Lower lobe of right lung (tissue), 2 donors: Measurements from ENCODE around the gene POLR2H. TPM values are rescaled to one million over a fixed set of nuclear protein-coding genes. Genes with fewer than 3 reads are reported as not detected.

Source experiments
- ATAC-seq, 2 donors: fragments of 200-7000 bp; cut with Tn5 transposase; one replicate each; pipeline ENCODE4 v1.9.1; 2020 to 2022; ENCODE audit warnings: mild to moderate bottlenecking in 2 of 2, moderate library complexity in 2 of 2
- DNase-seq: peaks from one replicate; pipeline ENCODE4 v3.0.0-alpha.2; 2020
- H3K27ac ChIP-seq: fragments of 200-600 bp; one replicate; pipeline ENCODE4 v1.8.0; 2022
- H3K27me3 ChIP-seq: fragments of 200-600 bp; one replicate; pipeline ENCODE4 v1.8.0; 2022; ENCODE audit warnings: low read depth
- H3K36me3 ChIP-seq: fragments of 200-600 bp; one replicate; pipeline ENCODE4 v1.8.0; 2022; ENCODE audit warnings: mild to moderate bottlenecking
- H3K4me1 ChIP-seq: fragments of 200-600 bp; one replicate; pipeline ENCODE4 v1.8.0; 2022
- H3K4me3 ChIP-seq: fragments of 200-600 bp; one replicate; pipeline ENCODE4 v1.8.0; 2022; ENCODE audit warnings: mild to moderate bottlenecking
- H3K9me3 ChIP-seq: fragments of 200-600 bp; one replicate; pipeline ENCODE4 v1.8.0; 2022
- intact Hi-C: fragments of 100-400 bp; cut with DNase I; formaldehyde crosslinking; loops from one replicate; pipeline ENCODE4 v1.11.0; 2022
- total RNA-seq: library from RNA; stranded (reverse); fragmentation: NEBNext Ultra II Directional; extraction: Animal tissue kit (Norgen Biotek cat#: 25700); gene quantifications from one replicate; pipeline ENCODE4 v1.2.1, GENCODE V29; 2021
- TF ChIP-seq, protein P1 (sequence below): fragments of 200-600 bp; IDR thresholded peaks from one replicate; pipeline ENCODE4 v1.8.0; 2022; ENCODE audit warnings: antibody characterized with exemption, mild to moderate bottlenecking
- donor health status: DM: no; HTN: yes; CAD: no; lungs with severe emphysema.

POLR2H gene
- total RNA-seq, 1 donor from 2014 or later, result 53.3 TPM

DNA sequence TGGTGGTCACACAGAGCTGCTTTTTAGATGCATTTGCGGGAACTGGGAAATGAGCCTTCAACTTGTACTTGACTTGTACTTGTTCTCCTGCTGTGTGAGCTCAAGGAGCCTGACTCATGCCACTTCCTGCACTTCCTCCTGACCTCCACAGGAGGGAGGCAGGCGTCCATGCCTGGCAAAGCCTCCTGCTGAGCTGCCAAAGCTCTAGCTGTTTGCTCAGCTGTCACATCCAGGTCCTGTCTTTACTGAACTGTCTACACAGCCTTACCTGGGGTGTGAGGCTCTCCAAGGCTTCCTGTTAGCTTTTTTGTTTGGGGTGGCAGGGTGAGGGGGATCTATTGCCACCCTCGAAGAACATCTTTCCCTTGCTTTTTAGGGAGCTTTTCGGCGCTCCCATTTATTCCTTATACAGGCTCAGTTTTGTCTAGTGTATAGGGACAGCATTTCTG is 10.1 kb downstream of the POLR2H start:
- Histone ChIP-seq H3K27ac (no peak overlapping the region), H3K4me3 (no peak overlapping the region), H3K27me3 (no peaks in the 10 kb centered on the region), H3K36me3 (peaks cover 39% of the 10 kb centered on the region), H3K9me3 (no peaks in the 10 kb centered on the region), H3K4me1 (peaks cover 12% of the 10 kb centered on the region)
- DNase-seq, result peak; percentile 83
- TF ChIP-seq, protein P1, sequence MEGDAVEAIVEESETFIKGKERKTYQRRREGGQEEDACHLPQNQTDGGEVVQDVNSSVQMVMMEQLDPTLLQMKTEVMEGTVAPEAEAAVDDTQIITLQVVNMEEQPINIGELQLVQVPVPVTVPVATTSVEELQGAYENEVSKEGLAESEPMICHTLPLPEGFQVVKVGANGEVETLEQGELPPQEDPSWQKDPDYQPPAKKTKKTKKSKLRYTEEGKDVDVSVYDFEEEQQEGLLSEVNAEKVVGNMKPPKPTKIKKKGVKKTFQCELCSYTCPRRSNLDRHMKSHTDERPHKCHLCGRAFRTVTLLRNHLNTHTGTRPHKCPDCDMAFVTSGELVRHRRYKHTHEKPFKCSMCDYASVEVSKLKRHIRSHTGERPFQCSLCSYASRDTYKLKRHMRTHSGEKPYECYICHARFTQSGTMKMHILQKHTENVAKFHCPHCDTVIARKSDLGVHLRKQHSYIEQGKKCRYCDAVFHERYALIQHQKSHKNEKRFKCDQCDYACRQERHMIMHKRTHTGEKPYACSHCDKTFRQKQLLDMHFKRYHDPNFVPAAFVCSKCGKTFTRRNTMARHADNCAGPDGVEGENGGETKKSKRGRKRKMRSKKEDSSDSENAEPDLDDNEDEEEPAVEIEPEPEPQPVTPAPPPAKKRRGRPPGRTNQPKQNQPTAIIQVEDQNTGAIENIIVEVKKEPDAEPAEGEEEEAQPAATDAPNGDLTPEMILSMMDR, result peak; percentile 96
- intact Hi-C loops, result no loop called here
- ATAC-seq, result peak; percentile 94 to 97

DNA sequence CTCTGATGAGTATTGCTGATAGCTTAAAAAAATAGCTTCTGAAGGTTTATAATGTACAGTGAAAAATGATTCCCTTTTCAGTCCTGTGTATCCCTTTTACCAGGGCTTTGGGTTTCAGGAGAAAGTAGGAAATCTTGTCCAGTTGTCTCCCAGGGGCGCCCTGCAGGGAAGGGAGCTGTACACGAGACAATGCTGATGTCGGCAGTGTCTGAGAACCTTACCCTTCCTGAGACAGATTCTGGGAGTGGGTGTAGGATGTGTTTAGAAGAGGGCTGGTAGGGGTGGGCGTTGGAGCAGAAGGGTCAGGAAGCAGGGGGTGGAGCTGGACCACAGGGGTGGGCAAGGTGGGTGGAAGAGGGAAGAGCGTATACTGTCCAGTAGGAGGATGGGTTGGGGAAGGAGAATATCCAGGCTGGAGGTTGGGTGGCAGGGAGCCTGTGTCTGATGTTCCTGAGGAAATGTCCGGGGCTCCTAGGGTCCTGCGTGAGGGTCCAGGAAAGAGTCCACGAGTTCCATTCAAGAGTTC is 10.8 kb downstream of the POLR2H start:
- peaks cover 12% of the 10 kb centered on the region for H3K4me1 ChIP-seq
- intact Hi-C loops, result no loop called here
- TF ChIP-seq, protein P1, result no peak

DNA sequence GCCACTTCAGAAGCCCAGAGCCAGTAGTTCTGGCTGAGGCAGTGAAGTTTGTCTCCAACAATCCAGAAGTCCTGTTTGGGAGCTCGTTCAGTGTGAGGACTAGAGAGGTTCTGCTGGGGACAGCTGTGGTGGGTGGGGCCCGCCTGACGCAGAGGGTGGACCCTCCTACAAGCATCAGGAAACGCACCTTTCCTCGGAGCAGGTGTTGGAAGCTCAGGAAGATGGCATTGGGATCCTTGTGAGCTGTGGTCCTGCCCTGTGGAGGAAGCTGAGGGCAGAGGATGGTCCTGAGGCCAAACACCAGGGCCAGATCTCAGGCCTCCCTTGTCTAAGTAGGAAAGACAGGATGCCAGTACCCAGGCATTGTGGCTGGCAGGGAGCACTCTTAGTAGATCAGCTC is 11.4 kb downstream of the POLR2H start:
- Histone ChIP-seq H3K4me1 (peaks cover 15% of the 10 kb centered on the region), H3K4me3 (no peak overlapping the region), H3K36me3 (peaks cover 28% of the 10 kb centered on the region), H3K27ac (no peak overlapping the region), H3K9me3 (no peaks in the 10 kb centered on the region), H3K27me3 (peaks cover under 1% of the 10 kb centered on the region)
- intact Hi-C loops, result no loop called here
- no peak for ATAC-seq
- DNase-seq, result no peak
- TF ChIP-seq, protein P1, result no peak

More for the DNA sequence above, 10.8 kb downstream of the POLR2H start:
- no peak for ATAC-seq
- H3K27me3 ChIP-seq, result no peaks in the 10 kb centered on the region
- peaks cover 32% of the 10 kb centered on the region for H3K36me3 ChIP-seq
- DNase-seq, result no peak
- H3K9me3 ChIP-seq, result no peaks in the 10 kb centered on the region
- no peak overlapping the region for H3K4me3 ChIP-seq
- H3K27ac ChIP-seq, result no peak overlapping the region

DNA sequence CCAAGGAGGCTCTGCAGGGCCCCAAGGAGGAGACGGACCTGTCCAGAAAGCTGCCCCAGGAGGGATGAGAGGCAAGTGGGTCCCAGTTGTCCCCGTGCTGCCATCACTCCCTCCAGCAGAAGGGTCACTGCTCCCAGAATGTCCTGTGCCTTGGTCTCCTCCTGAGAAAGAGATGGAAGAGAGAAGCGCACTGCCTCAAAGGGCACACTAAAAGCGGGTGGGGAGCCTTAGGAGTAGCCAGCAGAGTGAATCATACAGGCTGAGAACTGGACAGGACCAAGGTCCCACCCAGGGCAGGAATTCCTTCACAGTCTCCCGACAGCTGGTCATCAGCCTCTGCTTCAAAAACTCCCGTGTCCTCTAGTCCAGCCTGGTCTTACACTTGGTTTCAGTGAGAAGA is 11.9 kb downstream of the POLR2H start:
- Histone ChIP-seq H3K4me1 (peaks cover 14% of the 10 kb centered on the region), H3K27ac (no peak overlapping the region), H3K36me3 (peaks cover 22% of the 10 kb centered on the region), H3K9me3 (no peaks in the 10 kb centered on the region), H3K27me3 (peaks cover 5% of the 10 kb centered on the region), H3K4me3 (no peak overlapping the region)
- ATAC-seq (no peak), DNase-seq (no peak)
- TF ChIP-seq, protein P1, result no peak
- intact Hi-C loops, result no loop called here

DNA sequence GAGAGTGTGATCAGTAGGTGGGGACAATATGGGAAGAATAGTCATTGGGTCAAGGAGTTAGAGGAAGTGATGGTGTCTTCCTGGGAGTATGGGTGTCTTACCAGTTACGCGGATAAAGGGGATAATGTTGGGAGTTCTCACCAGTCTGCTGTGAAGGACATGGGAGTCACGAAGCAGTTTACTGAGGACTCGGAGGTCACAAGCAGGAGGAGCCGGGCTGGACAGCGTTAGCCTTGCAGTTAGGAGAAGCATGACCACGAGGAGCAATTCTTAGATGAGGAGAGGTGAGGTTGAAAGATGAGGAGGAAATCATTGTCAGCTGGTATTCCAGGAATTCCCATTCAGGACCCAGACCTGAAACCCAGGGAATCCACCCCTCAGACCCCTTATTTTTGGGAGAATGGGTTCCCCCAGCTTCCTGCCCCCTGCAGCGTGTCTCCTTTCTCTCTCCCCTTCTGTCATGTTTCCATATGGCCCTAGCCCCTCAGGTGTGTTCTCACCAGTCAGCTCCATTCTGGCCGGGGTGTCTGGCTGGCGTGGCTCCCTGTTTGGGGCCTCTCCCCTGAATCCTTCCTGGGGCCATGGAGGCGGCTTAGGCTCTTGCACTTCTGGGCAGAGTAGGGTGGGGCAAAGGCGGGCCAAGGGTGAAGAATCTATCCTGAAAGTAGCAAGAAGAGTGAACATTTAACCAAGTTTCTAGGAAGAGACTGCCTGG is 14.4 kb downstream of the POLR2H start:
- intact Hi-C loops, result no loop called here
- no peaks in the 10 kb centered on the region for H3K36me3 ChIP-seq
- no peaks in the 10 kb centered on the region for H3K9me3 ChIP-seq
- DNase-seq (no peak), ATAC-seq (no peak)
- H3K4me1 ChIP-seq, result peaks cover 10% of the 10 kb centered on the region
- TF ChIP-seq, protein P1, result no peak
- H3K4me3 ChIP-seq, result no peak overlapping the region
- H3K27ac ChIP-seq, result no peak overlapping the region
- H3K27me3 ChIP-seq, result peaks cover 16% of the 10 kb centered on the region
